ENCODE results near the gene RBM17.

Gene RBM17

DNA sequence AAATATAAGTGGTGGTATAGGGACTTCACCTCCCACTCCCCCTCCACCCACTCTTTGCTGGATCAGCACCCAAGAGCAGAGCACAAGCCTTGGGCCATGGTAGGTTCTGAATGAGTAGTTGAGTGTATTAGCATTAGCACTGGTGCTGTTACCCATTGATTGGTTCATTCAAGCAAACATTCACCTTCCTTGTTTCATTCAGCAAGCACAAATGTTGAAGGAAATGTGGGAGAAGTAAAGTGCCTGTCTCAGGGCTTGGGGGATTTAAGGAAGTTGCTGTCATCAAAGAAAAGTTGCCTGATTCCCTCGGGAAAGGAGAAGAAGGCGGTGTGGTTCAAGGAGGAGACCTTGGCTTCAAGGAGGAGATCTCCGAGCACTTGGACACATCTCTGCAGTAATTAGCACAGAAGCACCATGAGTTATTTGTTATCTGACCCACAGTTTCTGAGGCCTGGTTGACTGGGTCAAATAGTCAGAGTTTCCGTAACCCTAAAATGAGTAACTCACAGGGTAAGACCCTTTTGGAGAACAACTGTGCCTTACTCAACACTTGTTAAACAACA lies 44.0 kb upstream of the RBM17 start:
- Histone ChIP-seq H3K9me3 (ENCODE audit: severe bottlenecking) (no peaks in the 10 kb centered on the region), H3K27ac (ENCODE audit: poor library complexity, severe bottlenecking) (no peak overlapping the region), H3K36me3 (ENCODE audit: low read depth) (no peaks in the 10 kb centered on the region), H3K4me3 (ENCODE audit: severe bottlenecking) (no peak overlapping the region), H3K27me3 (ENCODE audit: insufficient read depth, poor library complexity, severe bottlenecking) (no peaks in the 10 kb centered on the region), H3K4me1 (ENCODE audit: insufficient read depth, poor library complexity, severe bottlenecking) (no peaks in the 10 kb centered on the region)
- no peak for DNase-seq (ENCODE audit: low spot score)
- ATAC-seq (ENCODE audit: low read depth) = no peak
- TF ChIP-seq, protein P1, sequence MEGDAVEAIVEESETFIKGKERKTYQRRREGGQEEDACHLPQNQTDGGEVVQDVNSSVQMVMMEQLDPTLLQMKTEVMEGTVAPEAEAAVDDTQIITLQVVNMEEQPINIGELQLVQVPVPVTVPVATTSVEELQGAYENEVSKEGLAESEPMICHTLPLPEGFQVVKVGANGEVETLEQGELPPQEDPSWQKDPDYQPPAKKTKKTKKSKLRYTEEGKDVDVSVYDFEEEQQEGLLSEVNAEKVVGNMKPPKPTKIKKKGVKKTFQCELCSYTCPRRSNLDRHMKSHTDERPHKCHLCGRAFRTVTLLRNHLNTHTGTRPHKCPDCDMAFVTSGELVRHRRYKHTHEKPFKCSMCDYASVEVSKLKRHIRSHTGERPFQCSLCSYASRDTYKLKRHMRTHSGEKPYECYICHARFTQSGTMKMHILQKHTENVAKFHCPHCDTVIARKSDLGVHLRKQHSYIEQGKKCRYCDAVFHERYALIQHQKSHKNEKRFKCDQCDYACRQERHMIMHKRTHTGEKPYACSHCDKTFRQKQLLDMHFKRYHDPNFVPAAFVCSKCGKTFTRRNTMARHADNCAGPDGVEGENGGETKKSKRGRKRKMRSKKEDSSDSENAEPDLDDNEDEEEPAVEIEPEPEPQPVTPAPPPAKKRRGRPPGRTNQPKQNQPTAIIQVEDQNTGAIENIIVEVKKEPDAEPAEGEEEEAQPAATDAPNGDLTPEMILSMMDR (IDR thresholded peaks at IDR 0.05; ENCODE audit: poor library complexity, severe bottlenecking) = no peak

DNA sequence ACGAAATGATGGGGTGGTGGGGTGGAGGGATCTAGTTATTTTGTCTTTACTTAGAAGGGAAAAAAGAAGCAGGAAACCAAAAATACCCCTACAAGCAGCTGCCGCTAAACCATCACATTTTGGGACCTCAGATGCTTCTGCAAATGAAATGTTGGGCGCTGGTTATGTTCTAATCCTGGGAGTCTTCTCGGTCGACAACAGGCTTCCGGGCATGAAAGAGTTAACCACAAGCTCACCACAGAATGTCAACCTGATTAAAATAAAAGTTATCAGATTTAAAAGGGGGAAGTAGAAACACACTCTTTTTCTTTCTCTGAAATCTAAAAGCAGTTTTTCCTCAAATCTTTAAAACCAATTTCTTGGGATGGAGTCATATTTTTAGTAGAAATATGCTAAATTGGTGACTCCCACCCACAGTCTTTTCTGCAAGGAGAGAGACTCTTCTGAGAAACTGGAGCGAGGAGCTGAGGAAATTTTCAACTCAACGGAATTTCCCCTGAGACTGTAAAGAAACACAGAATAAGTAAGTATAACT lies 43.5 kb upstream of the RBM17 start:
- no peak overlapping the region for H3K4me3 ChIP-seq (ENCODE audit: severe bottlenecking)
- H3K4me1 ChIP-seq (ENCODE audit: insufficient read depth, poor library complexity, severe bottlenecking) = no peaks in the 10 kb centered on the region
- H3K27ac ChIP-seq (ENCODE audit: poor library complexity, severe bottlenecking) = no peak overlapping the region
- no peak for ATAC-seq (ENCODE audit: low read depth)
- H3K27me3 ChIP-seq (ENCODE audit: insufficient read depth, poor library complexity, severe bottlenecking) = no peaks in the 10 kb centered on the region
- no peaks in the 10 kb centered on the region for H3K9me3 ChIP-seq (ENCODE audit: severe bottlenecking)
- TF ChIP-seq, protein P1 (IDR thresholded peaks at IDR 0.05; ENCODE audit: poor library complexity, severe bottlenecking) = no peak
- no peak for DNase-seq (ENCODE audit: low spot score)
- H3K36me3 ChIP-seq (ENCODE audit: low read depth) = no peaks in the 10 kb centered on the region

DNA sequence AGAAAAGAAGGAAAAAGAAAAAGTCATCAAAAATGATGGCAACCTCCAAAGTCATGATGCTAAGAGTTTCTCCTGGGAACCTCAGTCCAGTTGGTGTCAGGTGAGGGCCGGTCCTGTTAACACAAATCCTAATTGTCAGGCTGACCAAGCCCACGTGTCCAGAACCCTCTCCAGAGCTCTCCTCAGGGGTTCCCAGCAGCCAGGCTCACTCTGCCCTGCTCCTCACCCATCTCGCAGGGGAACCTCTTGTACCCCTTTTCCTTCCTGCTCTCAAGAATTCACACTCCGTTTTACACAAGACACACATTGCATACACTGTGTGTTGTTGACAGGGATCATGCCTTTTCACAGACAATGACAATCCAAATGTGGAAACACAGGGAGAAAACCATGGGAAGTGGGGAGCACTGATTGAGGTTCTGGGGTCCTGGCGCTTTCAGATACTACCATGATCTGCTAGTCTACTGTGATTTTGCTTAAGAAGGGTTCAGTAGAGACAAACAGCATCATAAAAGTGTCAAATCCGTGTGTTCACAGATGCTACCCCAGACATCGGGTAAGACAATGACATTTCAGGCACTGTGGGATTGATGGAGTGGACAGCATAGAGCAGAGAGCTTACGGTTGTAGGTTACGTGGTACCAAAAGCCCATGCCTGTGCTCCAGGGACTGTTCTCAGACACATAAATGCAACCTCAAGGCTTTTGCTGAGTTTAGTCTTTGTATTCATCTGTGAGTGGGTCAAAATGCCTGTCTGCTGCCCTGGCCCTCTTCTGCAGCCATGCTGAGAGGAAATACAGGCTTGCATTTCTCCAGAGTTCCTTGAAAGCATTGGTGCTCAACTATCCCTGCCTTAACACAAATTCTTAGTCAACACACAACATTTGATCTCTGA lies 42.7 kb upstream of the RBM17 start:
- DNase-seq (ENCODE audit: low spot score) = no peak
- no peaks in the 10 kb centered on the region for H3K27me3 ChIP-seq (ENCODE audit: insufficient read depth, poor library complexity, severe bottlenecking)
- H3K4me3 ChIP-seq (ENCODE audit: severe bottlenecking) = no peak overlapping the region
- no peaks in the 10 kb centered on the region for H3K36me3 ChIP-seq (ENCODE audit: low read depth)
- H3K4me1 ChIP-seq (ENCODE audit: insufficient read depth, poor library complexity, severe bottlenecking) = no peaks in the 10 kb centered on the region
- no peak overlapping the region for H3K27ac ChIP-seq (ENCODE audit: poor library complexity, severe bottlenecking)
- ATAC-seq (ENCODE audit: low read depth) = no peak
- no peaks in the 10 kb centered on the region for H3K9me3 ChIP-seq (ENCODE audit: severe bottlenecking)
- TF ChIP-seq, protein P1 (IDR thresholded peaks at IDR 0.05; ENCODE audit: poor library complexity, severe bottlenecking) = no peak

DNA sequence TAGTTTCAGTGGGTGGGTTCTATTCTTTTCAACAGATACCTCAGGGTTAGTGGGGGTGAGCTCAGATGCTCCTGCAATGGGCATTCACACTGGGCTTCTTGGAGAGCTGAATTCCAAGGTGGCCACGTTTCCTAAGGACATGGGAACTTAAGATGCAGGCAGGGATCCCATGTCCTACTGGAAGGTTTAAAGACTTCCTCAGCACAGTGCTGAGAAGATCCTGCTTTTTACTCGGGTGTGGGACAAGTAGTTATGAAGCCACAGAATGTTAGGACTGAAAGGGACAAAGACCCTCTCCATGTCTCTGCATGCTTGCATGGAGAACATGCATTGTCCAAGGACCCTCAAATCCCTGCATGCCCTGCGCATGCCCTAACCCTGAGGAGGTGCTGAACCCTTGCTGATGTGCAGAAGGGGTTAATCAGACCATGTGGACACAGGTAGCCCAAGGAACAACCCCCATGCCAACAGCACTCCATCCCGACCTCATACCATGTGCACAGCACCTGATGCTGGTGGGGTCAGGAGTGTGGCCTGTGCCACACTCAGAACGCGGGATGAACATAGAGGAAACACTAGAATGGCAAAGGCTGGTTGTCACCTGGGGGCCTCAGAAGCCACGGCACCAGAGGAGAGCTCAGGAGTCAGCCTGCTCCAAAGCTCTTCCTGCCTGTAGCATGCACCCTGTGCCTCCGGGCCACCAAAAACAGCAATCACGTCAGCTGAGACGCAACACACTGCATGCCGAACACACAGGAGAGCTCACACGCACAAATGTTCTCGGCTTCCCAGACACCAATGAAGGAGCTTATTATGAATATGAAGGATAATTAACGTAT lies 41.8 kb upstream of the RBM17 start:
- Histone ChIP-seq H3K27ac (ENCODE audit: poor library complexity, severe bottlenecking) (no peak overlapping the region), H3K27me3 (ENCODE audit: insufficient read depth, poor library complexity, severe bottlenecking) (no peaks in the 10 kb centered on the region), H3K4me3 (ENCODE audit: severe bottlenecking) (no peak overlapping the region), H3K9me3 (ENCODE audit: severe bottlenecking) (no peaks in the 10 kb centered on the region), H3K4me1 (ENCODE audit: insufficient read depth, poor library complexity, severe bottlenecking) (no peaks in the 10 kb centered on the region), H3K36me3 (ENCODE audit: low read depth) (no peaks in the 10 kb centered on the region)
- TF ChIP-seq, protein P1 (IDR thresholded peaks at IDR 0.05; ENCODE audit: poor library complexity, severe bottlenecking) = no peak
- ATAC-seq (ENCODE audit: low read depth) (no peak), DNase-seq (ENCODE audit: low spot score) (no peak)

Measured in RWPE2 (cell line).